HTERT RPE-1 (cell line): ENCODE results near the gene IFT20.

Experiments used
- in situ Hi-C: fragments of 300-500 bp; cut with MboI; formaldehyde crosslinking; loops from 4 replicates; pipeline ENCODE4 v1.14.3; 2020; ENCODE audit warnings: low sequenced_read_pairs

The IFT20 gene

DNA sequence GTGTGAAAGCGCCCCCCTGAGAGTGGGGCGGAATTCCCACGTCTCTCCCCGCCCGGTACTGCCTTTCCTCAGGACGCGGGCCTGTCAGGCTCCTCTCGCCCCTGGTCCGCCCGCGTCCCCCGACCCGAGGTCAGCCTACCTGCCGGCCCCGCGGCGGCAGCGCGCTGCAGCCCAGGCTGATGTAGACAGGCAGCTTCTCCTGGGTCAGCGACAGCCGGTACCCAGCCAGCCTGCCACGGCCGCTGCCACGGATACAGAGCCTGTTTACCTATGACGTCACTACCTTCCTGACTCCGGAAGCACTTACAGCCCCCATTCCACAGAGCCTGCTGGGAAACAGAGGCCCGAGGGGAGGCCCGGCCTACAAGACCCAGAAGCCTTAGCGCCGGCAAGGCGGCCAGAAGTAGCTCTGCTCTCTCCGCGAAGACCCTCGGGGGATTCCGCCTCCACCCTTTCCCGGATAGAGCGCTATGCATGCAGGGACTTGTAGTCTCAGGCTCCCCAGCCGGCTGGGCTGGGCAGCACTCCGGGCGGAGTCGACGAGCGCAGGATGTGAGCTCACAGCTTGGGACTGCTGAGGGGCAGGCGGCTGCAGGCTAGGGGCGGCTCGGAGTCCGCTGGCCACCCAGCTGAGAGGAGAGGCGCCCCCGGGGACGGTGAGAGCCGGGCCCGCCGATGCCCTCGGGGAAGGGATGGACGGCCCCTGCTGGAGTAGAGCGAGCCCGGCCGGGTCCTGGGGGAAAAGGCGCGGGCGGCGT lies at the start of gene IFT20, which contains the start of gene TNFAIP1:
Gene IFT20, minus strand, starts transcription at position 272 of the 758 bp plus-strand sequence. CDS start 3,487 bp downstream, outside the sequence.
Gene TNFAIP1, plus strand, starts transcription at position 561 of the 758 bp plus-strand sequence. CDS start 3,761 bp downstream, outside the sequence.
- in situ Hi-C loops = no loop called here

GRCh38 chr17:28385037-28385400 lies 49.7 kb upstream of the IFT20 start:
- in situ Hi-C loops = no loop called here

DNA sequence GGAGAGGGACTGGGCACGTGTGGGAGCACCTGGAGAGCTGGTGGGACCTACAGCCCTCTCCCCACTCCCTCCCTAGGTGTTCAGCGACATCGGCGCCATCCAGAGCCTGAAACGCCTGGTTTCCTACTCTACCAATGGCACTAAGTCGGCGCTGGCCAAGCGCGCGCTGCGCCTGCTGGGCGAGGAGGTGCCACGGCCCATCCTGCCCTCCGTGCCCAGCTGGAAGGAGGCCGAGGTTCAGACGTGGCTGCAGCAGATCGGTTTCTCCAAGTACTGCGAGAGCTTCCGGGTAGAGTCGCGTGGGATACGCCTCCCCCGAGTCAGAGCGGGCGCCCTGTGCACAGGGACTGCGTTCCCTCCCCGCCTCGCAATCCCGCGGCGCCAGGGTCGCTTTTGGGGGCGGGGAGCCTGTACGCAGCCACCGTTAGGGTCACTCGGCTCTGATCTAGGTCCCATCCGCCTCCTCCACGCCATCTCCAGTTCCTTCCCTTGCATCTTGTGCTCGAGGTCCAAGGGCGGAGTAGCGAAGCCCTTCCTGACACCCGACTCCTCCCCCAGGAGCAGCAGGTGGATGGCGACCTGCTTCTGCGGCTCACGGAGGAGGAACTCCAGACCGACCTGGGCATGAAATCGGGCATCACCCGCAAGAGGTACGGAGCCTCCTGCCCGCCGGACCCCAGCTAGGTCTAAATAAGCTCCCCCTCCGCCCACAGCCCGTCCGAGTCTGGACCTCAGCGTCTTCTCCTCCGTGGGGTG lies 49.2 kb upstream of the IFT20 start:
- in situ Hi-C loops = no loop called here

- in situ Hi-C loops = no loop called here
Measured at GRCh38 chr17:28381141-28381825, 46.0 kb upstream of the IFT20 start.

- in situ Hi-C loops = no loop called here
Measured at GRCh38 chr17:28379814-28380801, 44.8 kb upstream of the IFT20 start.

- in situ Hi-C loops = no loop called here
Measured at GRCh38 chr17:28372945-28373274, 37.6 kb upstream of the IFT20 start.

DNA sequence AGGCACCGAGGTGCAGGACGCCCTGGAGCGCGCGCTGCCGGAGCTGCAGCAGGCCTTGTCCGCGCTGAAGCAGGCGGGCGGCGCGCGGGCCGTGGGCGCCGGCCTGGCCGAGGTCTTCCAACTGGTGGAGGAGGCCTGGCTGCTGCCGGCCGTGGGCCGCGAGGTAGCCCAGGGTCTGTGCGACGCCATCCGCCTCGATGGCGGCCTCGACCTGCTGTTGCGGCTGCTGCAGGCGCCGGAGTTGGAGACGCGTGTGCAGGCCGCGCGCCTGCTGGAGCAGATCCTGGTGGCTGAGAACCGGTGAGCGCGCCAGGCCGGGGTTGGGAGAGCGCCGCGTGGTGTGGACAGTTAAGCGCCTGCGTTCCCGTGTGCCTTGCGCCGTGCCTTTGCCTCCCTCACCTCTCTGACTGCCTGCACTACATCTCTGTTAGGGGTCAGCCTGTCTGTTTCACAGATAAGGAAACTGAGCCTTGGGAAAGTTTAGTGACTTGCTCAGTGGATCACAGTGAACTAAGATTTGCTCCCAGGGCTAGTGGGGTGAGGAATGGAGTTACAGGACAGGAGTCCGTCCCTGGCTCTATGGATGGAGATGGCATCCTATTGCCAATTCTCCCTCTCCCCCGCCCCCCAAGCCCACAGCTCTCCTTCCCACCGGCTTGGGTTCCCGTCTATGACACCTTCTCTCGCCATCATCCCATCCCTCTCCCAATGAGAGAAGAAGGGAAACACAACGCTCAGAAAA lies 37.1 kb upstream of the IFT20 start:
- in situ Hi-C loops = no loop called here

- in situ Hi-C loops = no loop called here
Measured at GRCh38 chr17:28371245-28372202, 36.3 kb upstream of the IFT20 start, which contains the start of gene SARM1. Gene SARM1 (plus strand): TSS chr17:28371694. CDS start chr17:28372033, 339 bp downstream.

DNA sequence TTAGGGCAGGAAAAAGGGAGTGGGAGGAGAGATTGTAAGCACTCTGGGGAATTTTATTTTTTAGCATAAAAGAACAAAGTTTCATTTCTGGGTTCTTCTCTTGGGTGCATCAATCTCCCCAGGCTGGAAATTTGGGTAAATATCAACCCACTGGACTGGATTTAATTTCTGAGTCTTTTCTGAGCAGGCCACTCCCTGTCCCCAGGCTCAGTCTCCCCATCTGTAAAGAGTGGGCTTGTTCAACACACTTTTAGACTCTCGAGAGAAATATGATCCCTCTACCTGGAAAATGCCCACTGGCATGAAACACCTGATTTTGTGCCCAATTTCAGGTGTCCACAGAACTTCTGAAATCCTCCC lies 35.5 kb upstream of the IFT20 start:
- in situ Hi-C loops = no loop called here

DNA sequence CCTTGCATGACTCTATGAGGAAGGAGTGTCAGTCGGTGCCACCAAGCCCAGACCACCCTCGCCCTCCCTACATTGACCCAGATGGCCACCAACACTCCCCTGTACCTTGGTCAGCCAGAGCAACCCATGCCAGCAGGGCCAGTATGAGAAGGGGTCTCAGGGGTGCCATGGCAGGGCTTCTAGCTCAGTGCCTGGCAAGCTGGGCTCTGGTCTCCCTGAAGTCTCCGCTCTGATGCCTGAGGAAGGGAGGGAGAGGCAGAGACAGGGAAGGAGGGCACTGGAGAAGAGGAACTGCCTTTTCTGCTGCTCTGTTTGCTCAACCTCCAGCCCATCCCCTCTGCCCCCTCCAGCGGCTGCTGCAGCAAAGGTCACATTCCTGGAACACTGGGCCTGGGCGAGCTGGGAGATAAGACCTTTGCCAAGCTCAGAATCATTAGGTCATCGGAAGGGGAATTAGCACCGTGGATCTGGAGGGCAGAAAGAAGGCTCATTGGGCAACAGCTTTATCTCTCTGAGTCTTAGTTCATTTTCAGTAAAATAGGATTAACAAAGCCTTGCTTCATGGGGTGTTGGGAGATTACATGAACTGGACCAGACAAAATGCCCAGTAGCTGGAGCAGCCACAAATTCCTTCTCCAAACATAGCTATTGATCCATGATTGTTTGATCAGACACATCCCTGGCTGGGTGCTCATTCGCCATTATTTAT lies 34.9 kb upstream of the IFT20 start, which contains the start of gene VTN:
Gene VTN, minus strand, starts transcription at position 273 of the 709 bp plus-strand sequence. Its CDS starts 104 bp downstream, at position 169.
- in situ Hi-C loops = no loop called here

- in situ Hi-C loops = no loop called here
Measured at GRCh38 chr17:28369684-28370034, 34.4 kb upstream of the IFT20 start.

DNA sequence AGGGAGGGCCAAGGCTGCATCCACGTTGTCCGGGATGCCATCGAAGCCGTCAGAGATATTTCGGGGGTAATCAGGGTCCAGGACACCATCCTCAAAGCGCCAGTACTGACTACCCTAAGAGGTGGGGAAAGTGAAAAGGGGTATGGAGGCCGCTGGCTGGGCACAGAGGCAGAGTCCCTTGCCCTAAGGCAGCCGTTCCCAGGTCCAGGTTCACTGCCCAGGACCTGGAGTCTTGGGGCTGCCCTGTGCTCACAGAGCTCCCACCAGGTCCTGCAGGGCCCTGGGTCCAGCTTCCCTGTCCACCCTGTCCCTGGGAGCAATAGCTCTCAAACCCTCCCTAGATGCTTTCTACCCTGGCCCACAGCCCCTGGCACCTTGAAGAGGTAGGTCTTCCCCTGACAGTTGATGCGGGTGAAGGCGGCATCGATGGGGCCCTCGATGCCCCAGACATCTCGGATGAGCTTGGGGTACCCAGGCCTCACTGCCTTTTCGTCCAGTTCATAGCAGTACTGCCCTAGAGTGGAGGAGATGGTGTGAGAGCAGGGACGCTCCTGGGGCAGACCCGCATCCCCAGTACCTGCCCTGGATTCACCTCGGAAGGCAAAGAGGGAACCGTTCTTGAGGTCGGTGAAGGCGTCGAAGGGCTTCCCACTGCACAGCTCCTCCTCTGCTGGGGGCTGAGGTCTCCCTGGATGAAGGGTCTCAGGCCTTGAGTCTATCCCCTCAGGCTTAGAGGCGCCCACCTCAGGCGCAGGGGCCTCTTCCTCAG lies 33.8 kb upstream of the IFT20 start:
- in situ Hi-C loops = no loop called here

- in situ Hi-C loops = no loop called here
Measured at GRCh38 chr17:28368306-28368831, 33.1 kb upstream of the IFT20 start.

GRCh38 chr17:28367641-28368305 lies 32.5 kb upstream of the IFT20 start:
- in situ Hi-C loops = no loop called here

GRCh38 chr17:28366605-28367004 lies 31.3 kb upstream of the IFT20 start:
- in situ Hi-C loops = no loop called here

DNA sequence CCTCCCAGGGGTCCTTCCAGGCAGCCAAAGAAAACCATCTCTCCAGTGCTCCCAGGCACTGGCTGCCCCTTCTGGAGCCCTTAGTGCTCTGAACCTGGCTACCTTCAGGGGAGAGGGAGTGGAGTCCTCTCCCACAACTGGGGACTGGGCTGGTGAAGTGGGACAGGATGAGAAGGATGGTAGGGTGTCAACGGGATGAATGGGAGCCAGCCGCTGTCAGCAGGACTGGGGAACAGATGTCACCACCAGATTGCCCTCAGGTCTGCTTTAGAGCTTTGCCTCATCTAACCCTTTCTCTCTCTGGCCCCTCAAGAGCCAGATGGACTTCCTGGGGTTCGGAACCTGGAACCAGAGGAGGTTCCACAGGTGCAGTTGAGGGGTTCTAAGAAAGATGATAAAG lies 30.2 kb upstream of the IFT20 start:
- in situ Hi-C loops = no loop called here
